Aorta (tissue), 5 donors: ENCODE results near the gene ZNF367. TPM values are rescaled to one million over a fixed set of nuclear protein-coding genes. Genes with fewer than 3 reads are reported as not detected.

Experiments
- ATAC-seq: fragments of 200-7000 bp; cut with Tn5 transposase; one replicate; pipeline ENCODE4 v1.9.1; 2022; ENCODE audit warnings: moderate library complexity; ENCODE audit not compliant: low FRiP score
- DNase-seq, 2 donors: peaks; one replicate each; pipeline ENCODE4 v3.0.0-alpha.2; 2020
- H3K27ac ChIP-seq, 2 donors: one replicate each; pipeline ENCODE4 v1.5.1; 2013; ENCODE audit warnings: low read length in 2 of 2, mild to moderate bottlenecking in 2 of 2, moderate library complexity in 2 of 2, control low read depth in 1 of 2, inconsistent platforms in 1 of 2, low read depth in 1 of 2
- H3K27me3 ChIP-seq, 2 donors: one replicate each; pipeline ENCODE4 v1.6.1; 2013; ENCODE audit warnings: control low read depth in 1 of 2, low read length in 1 of 2, mild to moderate bottlenecking in 1 of 2, moderate library complexity in 1 of 2; ENCODE audit not compliant: insufficient read depth in 2 of 2, control insufficient read depth in 1 of 2
- H3K36me3 ChIP-seq, 2 donors: one replicate each; pipeline ENCODE4 v1.6.1; 2013; ENCODE audit warnings: control low read depth in 1 of 2, low read length in 1 of 2, mild to moderate bottlenecking in 1 of 2; ENCODE audit not compliant: insufficient read depth in 2 of 2, control insufficient read depth in 1 of 2
- H3K4me1 ChIP-seq, 2 donors: one replicate each; pipeline ENCODE4 v1.6.1; 2013; ENCODE audit warnings: low read length in 2 of 2, control low read depth in 1 of 2, mild to moderate bottlenecking in 1 of 2, moderate library complexity in 1 of 2; ENCODE audit not compliant: insufficient read depth in 2 of 2, control insufficient read depth in 1 of 2
- H3K4me3 ChIP-seq, 2 donors: one replicate each; pipeline ENCODE4 v1.5.1; 2013; ENCODE audit warnings: low read length in 2 of 2, control low read depth in 1 of 2, mild to moderate bottlenecking in 1 of 2
- H3K9me3 ChIP-seq: one replicate; pipeline ENCODE4 v1.6.1; 2013; ENCODE audit warnings: mild to moderate bottlenecking, low read length; ENCODE audit not compliant: control insufficient read depth
- WGBS, 2 donors: extraction: QIAGEN DNeasy Blood & Tissue Kit; methylation state at CpG; one replicate each; pipeline ENCODE4 v1.1.7; 2013; 5-methylcytosine and 5-hydroxymethylcytosine counted together
- intact Hi-C, 2 donors: fragments of 100-400 bp; cut with DNase I; formaldehyde crosslinking; loops; one replicate each; pipeline versions ENCODE4 v1.14.2 to v1.15.0; 2022
- polyA plus RNA-seq, 2 donors: library from polyadenylated mRNA; stranded (reverse); fragments of 200-250 nt; gene quantifications; one replicate each; pipeline ENCODE4 v1.2.3, GENCODE V29; 2013
- total RNA-seq, 2 donors: library from RNA; stranded (reverse); fragmentation: NEBNext Ultra II Directional; extraction: Animal tissue kit (Norgen Biotek cat#: 25700); gene quantifications; one replicate each; pipeline ENCODE4 v1.2.1, GENCODE V29; 2021
- donor health status: healthy with polysubstance abuse.
- donor health status: Bipolar disorder and iron deficiency.
- donor health status: DM: no; HTN: no; CAD: no.
- donor health status: DM: no; HTN: no; CAD: no.
- donor health status: DM: yes; HTN: yes; CAD: no.

Gene ZNF367
- total and polyA plus RNA-seq, 4 donors: 1.3 to 1.8 (median 1.4) TPM

DNA sequence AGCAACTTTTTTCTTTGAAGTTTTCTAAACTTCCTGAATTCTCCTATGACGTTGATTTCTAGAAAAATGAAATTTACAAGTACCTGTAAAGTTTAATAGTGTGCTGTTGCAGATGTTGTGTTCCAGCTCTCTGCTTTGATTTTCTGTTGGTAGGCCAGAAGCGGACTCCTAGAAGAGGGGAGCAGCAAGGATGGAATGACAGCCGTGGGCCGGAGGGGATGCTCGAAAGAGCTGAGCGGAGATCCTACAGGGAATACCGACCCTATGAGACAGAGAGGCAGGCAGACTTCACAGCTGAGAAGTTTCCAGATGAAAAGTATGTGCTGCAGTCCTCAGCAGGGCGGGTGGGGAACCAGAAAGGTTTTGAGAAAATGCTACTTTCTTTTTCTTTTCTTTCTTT lies 40.1 kb upstream of the ZNF367 start:
- no peak overlapping the region for H3K4me3 ChIP-seq
- ATAC-seq (no peak), DNase-seq (no peak)
- no peaks in the 10 kb centered on the region for H3K27me3 ChIP-seq
- no peaks in the 10 kb centered on the region for H3K9me3 ChIP-seq
- no peak overlapping the region for H3K27ac ChIP-seq
- 91 to 93% methylated on average over 8 of the region's 8 CpGs for WGBS, 2 donors
- no peaks in the 10 kb centered on the region for H3K4me1 ChIP-seq
- intact Hi-C loops: loop anchor here (10.0 kb wide), 2 partner anchors 133 to 157 kb away; partner anchors contain the start of gene CDC14B (in 1 of the 2)
- no peaks in the 10 kb centered on the region for H3K36me3 ChIP-seq

GRCh38 chr9:96457266-96457665 lies 39.1 kb upstream of the ZNF367 start:
- intact Hi-C loops: loop anchor here (10.0 kb wide), 2 partner anchors 132 to 158 kb away; partner anchors contain the start of gene CDC14B (in 1 of the 2)
- H3K4me3 ChIP-seq: no peak overlapping the region
- DNase-seq: no peak
- H3K4me1 ChIP-seq: no peaks in the 10 kb centered on the region
- WGBS, 2 donors: 93 to 94% methylated on average over 4 of the region's 4 CpGs
- no peaks in the 10 kb centered on the region for H3K27me3 ChIP-seq
- no peak for ATAC-seq
- no peak overlapping the region for H3K27ac ChIP-seq
- H3K9me3 ChIP-seq: no peaks in the 10 kb centered on the region
- H3K36me3 ChIP-seq: no peaks in the 10 kb centered on the region

DNA sequence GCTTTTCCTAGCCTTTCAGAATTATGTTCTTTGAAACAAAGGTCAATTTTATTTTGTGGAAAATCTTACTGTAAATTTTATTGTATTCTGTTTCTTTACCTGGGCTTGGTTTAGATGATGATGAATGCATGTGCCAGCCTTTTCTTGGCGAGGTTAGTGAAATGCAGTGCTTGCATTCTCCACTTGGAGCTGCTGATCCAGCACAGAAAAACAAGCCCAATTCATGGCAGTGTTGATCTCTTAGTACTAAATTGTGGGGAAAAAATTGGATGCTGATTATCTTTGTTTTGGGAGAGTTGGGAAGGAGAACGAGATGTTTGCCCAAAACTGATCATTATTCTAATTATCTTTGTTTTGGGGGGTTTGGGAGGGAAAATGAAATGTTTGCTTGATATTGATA lies 35.5 kb upstream of the ZNF367 start:
- ATAC-seq (no peak), DNase-seq (no peak)
- H3K36me3 ChIP-seq: no peaks in the 10 kb centered on the region
- H3K27ac ChIP-seq: no peak overlapping the region
- intact Hi-C loops: loop anchor here (5.0 to 10.0 kb wide), 5 partner anchors 34 to 161 kb away; partner anchors contain the start of genes CDC14B (in 1 of the 2) and ZNF367 (in 1 of the 2)
- H3K4me3 ChIP-seq: no peak overlapping the region
- WGBS, 2 donors: 8 to 14% methylated on average over 2 of the region's 2 CpGs
- H3K9me3 ChIP-seq: no peaks in the 10 kb centered on the region
- no peaks in the 10 kb centered on the region for H3K27me3 ChIP-seq
- H3K4me1 ChIP-seq: no peaks in the 10 kb centered on the region

DNA sequence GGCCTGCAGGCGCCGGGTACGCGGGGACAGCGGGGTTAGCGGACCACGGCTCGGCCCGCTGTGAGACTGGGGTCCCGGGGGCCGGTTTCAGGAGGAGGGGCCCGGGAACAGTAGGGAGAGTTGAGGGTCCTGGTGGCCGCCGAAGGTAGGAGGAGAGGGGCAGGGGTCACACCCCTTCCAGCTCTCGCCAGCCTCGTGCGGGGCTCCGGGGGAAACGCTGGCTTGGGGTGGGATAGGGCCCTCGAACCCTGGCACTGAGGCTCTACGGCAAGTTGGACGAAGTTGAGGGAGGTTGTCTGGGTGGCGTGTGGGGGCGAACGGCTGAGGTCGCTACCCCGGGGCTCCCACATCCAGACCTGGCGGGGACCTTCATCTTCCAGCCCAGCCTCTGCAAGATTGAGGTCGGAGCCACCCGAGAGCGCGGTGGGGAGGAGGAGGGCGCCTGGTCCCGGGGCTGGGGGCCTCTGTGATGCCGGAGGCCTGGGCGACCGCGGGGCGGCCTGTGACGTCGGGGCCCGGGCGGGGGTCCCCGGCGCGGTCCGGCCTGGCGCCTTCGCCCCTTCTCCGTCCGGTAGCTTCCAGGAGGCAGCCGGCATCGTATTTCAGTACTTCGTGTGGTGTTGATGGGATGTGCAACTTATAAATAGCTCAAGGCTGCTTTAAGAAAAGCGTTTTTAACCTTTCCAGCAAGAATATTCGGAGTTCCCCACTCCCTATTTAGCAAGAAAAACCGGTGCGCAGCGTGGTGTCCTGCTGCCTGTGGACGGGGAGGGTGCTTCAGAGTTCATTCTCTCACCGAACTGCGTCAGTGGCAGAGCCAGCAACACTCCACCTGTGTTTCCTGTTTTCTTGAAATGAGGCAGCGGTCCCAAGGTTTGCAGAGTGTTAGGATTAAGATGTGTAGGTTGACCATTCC lies 32.7 kb upstream of the ZNF367 start:
- DNase-seq: peak; percentile 51 to 77
- H3K4me1 ChIP-seq: no peaks in the 10 kb centered on the region

DNA sequence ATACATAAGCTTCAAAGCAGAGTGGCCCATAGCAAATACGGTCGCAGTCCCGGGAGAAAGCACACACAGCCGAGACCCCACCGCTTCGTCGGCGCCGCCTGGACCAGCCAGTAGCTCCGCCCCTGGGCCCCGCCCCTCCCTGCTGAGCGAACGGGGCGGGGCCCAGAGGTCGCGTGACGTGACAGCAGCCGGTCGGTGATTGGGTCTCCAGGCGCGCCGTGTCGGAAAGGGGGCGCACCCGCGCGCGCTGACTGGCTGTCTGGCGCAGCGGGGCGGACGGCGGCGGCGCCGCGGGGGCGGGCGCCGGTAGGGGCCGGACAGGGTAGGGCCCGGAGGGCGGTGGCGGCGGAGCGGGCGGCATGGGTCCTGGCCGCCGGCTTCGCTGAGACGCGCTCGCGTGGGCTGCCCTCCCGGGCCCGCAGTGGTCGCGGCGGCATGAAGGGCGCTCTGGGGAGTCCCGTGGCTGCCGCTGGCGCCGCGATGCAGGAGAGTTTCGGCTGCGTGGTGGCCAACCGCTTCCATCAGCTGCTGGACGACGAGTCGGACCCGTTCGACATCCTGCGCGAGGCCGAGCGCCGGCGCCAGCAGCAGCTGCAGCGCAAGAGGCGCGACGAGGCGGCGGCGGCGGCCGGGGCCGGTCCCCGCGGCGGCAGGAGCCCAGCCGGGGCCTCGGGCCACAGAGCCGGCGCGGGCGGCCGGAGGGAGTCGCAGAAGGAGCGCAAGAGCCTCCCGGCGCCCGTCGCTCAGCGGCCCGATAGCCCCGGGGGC lies 31.9 kb upstream of the ZNF367 start, which contains the start of gene HABP4:
Gene HABP4, plus strand, starts transcription at position 325 of the 768 bp plus-strand sequence. Its CDS starts 111 bp downstream, at position 436.
- WGBS, 2 donors: 0% methylated on average over 76 to 108 of the region's 108 CpGs
- H3K27me3 ChIP-seq: no peaks in the 10 kb centered on the region
- DNase-seq: peak; percentile 98 to 99

More for the DNA sequence above, 32.7 kb upstream of the ZNF367 start:
- ATAC-seq: peak; percentile 2
- Histone ChIP-seq H3K4me3 (peak overlapping the region; percentile 92 to 94), H3K36me3 (no peaks in the 10 kb centered on the region), H3K27me3 (no peaks in the 10 kb centered on the region), H3K27ac (peak overlapping the region; percentile 79 to 99), H3K9me3 (no peaks in the 10 kb centered on the region)
- intact Hi-C loops: loop anchor here (2.0 to 10.0 kb wide), 6 partner anchors 34 to 168 kb away; partner anchors contain the start of genes CDC14B (in 2 of the 2) and ZNF367 (in 1 of the 2)
- WGBS, 2 donors: 1% methylated on average over 61 to 63 of the region's 63 CpGs

GRCh38 chr9:96449523-96449844 lies 31.3 kb upstream of the ZNF367 start:
- H3K9me3 ChIP-seq: no peaks in the 10 kb centered on the region
- intact Hi-C loops: loop anchor here (2.0 kb wide), 2 partner anchors 27 to 205 kb away; partner anchors contain the start of gene PRXL2C (in 1 of the 2)

More for the DNA sequence above, 31.9 kb upstream of the ZNF367 start, which contains the start of gene HABP4:
- intact Hi-C loops: loop anchor here (2.0 to 10.0 kb wide), 8 partner anchors 27 to 205 kb away; partner anchors contain the start of genes CDC14B (in 2 of the 2), PRXL2C (in 1 of the 2) and ZNF367 (in 1 of the 2)
- peak; percentile 99 for ATAC-seq
- Histone ChIP-seq H3K4me1 (no peaks in the 10 kb centered on the region), H3K4me3 (peak within 1 kb of the TSS; percentile 92 to 94), H3K36me3 (no peaks in the 10 kb centered on the region), H3K9me3 (no peaks in the 10 kb centered on the region), H3K27ac (peak within 1 kb of the TSS; percentile 79 to 99)

DNA sequence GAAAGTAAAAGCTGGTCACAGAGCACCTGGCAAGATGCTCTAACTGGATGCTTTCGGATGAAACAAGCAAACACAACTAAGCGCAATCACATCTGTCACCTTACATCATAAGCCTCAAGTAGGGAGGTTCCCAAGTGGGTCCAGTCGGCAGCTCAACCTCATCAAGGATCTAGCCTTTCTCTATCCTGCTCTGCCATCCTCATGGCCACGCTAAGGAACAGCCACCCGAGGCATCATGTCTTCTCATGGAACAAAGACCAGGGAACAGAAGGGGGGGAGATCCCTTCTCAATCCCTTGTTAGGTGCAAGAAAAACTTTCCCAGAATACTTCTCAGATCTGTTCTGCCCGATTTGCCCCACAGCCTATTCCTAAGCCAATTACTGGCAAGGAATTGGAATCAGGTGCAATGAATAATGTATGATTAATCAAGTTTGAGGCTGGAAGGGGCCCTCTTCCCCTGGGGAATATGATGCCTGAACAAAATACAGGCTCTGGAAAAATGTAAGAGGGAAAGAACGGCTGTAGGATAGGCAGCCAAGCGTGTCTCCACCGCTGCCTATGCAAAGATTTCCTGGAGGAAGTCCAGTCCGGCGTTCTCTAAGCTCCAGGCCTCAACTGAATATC lies 30.5 kb upstream of the ZNF367 start:
- intact Hi-C loops: loop anchor here (2.0 kb wide), 2 partner anchors 26 to 206 kb away; partner anchors contain the start of gene PRXL2C (in 1 of the 2)

More at GRCh38 chr9:96449523-96449844, 31.3 kb upstream of the ZNF367 start:
- H3K4me1 ChIP-seq: no peaks in the 10 kb centered on the region
- WGBS, 2 donors: 0% methylated on average over 7 of the region's 7 CpGs
- peak overlapping the region; percentile 23 to 66 for H3K27ac ChIP-seq
- DNase-seq: no peak
- no peaks in the 10 kb centered on the region for H3K27me3 ChIP-seq
- no peak overlapping the region for H3K4me3 ChIP-seq
- no peaks in the 10 kb centered on the region for H3K36me3 ChIP-seq
- peak; percentile 67 for ATAC-seq

DNA sequence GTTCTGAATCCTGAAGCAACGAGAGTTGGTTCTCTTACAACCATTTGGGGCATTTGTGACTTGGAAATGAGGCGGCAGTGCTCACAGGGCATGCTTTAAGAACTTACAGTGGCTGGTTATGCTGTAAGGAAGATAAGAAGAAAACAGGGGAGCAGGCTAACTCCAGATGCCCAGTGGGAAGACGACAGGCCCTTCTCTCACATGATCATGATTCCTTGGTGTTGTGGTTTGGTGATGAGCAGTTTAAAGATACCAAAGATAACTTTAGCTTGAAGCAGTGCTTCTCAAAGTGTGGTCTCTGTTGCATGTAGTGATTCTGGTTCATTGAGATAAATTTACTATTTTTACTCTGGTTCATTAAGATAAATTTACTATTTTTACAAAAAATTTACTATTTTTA lies 29.2 kb upstream of the ZNF367 start:
- no peaks in the 10 kb centered on the region for H3K27me3 ChIP-seq
- DNase-seq (no peak), ATAC-seq (no peak)
- H3K27ac ChIP-seq: no peak overlapping the region
- 93 to 95% methylated on average over 3 of the region's 3 CpGs for WGBS, 2 donors
- intact Hi-C loops: no loop called here
- no peaks in the 10 kb centered on the region for H3K9me3 ChIP-seq
- no peak overlapping the region for H3K4me3 ChIP-seq
- H3K4me1 ChIP-seq: no peaks in the 10 kb centered on the region
- no peaks in the 10 kb centered on the region for H3K36me3 ChIP-seq

More for the DNA sequence above, 30.5 kb upstream of the ZNF367 start:
- WGBS, 2 donors: 42 to 49% methylated on average over 11 of the region's 11 CpGs
- Histone ChIP-seq H3K27ac (peak overlapping the region; percentile 33 to 66), H3K27me3 (no peaks in the 10 kb centered on the region), H3K4me3 (no peak overlapping the region), H3K36me3 (no peaks in the 10 kb centered on the region), H3K9me3 (no peaks in the 10 kb centered on the region), H3K4me1 (no peaks in the 10 kb centered on the region)
- ATAC-seq (no peak), DNase-seq (no peak)
